GM19025 (cell line): Measurements from ENCODE around the gene SIK3.
"Not testable (repeated sequence)": the region's sequence is repeated elsewhere in the genome, so short reads cannot be mapped to it uniquely, and the experiment has no call there.

Source experiments
- ATAC-seq: cut with Tn5 transposase; IDR thresholded peaks from one replicate; pipeline ENCODE4 v1.9.1; 2021; ENCODE audit warnings: mild to moderate bottlenecking, low read depth, moderate library complexity; ENCODE audit not compliant: unreplicated experiment

Gene SIK3

DNA sequence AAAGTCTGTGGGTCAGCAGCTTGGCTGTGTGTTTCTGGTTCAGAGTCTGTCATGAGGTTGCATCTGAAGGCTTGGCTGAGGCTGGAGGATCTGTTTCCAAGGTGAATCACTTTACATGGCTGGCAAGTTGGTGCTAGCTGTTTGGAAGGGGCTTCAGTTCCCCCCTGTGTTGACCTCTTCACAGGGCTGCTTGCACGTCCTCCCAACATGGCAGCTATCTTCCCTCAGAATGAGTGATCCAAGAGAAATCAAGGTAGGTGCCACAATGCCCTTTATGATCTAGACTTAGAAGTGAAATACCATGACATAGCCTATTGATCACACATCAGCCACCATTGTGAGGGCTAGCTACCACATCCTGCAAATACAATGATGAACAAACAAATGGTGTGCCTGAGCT lies 285.1 kb downstream of the SIK3 start:
- ATAC-seq, result no peak

DNA sequence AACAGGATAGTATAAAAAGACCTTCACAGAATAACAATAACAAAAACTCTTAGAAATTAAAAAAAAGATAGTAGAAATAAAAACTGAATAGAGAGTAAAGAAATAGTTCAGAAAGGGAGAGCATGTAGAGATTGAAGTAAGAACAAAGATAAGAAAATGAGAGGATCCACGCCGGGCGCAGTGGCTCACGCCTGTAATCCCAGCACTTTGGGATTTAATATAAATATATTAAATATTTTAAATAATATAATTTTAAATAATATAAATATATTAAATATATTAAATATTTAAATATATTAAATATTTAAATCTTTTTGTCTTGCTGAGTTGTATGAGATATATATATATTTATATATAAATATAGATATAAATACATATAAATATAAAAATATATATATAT lies 286.1 kb downstream of the SIK3 start:
- no peak for ATAC-seq

DNA sequence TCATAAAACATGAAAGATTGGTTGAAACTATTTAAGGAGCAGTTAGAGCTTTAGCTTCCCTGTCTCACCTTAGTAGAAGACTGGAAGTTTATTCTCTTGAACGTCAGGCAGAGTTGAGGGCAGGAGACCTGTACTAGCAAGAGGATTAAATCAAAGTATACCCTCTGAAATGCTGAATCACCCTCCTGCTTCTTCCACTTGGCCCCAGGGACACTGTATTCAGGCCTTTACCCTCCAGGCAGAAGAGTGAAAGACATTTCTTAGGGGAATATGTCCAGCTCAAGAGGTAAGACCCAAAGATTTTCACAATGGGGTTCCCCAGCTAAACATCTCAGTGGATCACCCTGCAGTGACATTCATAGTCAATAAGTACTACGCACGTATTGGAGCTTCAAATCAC lies 287.0 kb downstream of the SIK3 start:
- no peak for ATAC-seq

DNA sequence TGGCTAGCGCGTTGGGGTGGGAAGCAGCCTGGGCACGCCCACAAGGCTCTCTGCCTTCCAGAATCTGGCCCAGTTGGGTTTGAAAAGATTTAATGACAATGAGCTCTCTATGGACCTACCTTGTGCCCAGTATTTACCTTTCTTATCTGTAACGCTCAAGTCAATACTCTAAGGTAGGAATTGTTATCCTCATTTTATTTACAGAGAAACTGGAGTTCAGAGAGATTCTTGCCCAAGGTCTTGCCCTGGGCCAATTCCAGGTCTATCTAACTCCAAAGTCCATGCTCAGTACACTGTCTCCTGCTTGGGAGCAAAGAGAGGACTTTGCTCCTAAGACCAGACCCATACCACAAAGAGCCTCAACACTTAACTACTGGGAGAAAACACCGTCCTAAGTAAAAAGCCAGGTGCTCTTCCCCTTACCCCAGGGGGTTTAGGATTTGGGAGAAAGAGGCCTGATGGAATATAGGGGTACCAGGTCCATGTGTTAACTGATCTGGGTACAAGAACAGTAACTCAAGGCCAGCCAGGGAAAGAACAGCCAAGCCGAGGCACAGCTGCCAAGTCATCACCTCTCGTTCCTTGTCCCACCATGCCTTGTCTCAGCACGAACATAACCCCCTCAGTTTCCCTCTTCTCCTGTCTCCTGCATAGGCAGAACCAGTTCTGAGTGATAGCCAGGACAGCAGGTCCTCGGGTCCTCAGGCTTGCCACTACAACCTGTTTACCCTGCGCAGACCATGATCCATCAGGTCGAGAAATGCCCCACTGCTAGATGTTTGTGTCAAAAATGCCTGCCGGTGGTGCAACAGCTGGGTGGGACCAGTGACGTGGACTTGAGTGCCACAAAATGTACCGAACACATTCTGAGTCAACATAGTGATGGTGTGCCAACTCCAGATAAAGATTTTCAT lies 289.7 kb downstream of the SIK3 start:
- ATAC-seq, result no peak

DNA sequence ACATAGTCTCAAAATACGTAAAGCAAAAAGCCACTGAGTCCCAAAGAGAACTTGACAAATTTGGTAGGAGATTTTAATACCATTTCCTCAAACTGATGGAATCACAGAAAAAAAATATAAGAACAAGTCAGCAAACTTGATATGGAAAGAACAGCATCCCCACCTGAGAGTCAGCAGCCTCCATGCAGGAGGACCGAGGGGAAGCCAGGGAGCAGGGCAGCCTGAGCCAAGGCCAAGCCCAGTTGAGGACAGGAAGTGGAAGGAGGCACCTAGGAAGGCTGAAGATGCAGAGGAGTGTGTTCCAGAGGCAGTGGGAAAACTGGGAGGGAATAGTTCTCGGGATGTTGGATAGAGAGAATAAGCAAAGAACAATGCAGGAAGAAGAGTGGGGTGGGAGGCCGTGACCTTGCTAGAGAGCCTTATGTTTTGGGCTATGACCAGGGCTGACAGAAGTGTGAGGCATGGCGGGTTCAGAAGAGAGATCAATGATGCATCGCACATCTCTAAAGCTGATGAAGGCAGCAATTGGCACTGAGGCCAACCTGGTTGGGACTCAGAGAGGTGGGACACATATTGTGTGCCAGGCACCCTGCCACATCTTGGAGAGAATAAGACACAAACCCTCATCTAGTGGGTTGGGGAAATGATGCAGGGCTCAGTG lies 290.5 kb downstream of the SIK3 start:
- no peak for ATAC-seq

DNA sequence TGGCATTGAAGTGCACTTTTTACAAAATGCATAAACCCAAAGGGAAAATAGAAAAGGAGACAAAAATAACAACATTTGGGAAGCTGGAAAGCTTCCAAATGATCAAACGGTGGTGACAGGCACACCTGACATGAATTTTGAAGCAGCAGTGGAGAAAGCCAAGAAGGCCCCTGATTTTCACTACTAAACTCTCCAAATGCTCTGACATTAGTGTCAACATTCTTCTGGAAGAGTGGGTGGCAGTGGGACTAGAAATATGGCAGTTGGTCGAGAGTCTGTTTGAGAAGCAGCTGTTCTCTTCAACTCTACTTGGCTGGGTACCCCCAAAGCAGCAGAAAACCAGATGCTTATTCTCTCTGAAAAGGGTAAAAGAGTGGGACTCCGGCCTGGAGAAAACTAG lies 294.2 kb downstream of the SIK3 start:
- ATAC-seq, result no peak

DNA sequence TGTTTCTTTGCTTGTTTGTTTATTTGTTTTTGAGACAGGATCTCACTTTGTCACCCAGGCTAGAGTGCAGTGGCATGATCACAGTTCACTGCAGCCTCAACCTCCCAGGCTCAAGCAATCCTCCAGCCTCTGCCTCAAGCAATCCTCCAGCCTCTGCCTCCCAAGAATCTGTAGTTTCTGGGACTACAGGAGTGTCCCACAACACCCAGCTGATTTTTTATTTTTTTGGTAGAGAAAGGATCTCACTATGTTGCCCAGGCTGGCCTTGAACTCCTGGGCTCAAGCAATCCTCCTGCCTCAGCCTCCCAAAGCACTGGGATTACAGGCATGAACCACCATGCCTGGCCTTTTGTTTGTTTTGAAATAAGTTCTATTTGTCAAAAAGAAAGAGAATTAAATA lies 296.6 kb downstream of the SIK3 start:
- not testable (repeated sequence) for ATAC-seq

DNA sequence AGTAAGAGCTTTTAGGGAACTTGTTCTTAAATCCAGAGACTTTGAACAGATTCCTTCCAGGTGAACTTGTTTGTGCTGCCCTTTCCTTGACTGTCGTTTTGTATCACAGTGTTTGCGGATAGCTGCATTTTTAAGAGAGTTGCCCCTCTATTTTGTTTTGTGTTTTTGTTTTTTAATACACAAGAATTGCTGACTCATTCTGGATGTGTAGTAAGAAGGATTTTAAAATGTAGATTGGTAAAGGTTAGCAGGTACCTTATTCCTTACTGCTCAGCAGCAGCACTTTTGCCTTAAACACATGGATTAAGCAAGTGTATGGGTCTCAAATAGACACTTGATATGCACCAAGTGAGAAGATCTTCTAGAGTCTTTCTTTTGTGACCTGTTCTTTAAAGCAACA lies 297.6 kb downstream of the SIK3 start:
- no peak for ATAC-seq

DNA sequence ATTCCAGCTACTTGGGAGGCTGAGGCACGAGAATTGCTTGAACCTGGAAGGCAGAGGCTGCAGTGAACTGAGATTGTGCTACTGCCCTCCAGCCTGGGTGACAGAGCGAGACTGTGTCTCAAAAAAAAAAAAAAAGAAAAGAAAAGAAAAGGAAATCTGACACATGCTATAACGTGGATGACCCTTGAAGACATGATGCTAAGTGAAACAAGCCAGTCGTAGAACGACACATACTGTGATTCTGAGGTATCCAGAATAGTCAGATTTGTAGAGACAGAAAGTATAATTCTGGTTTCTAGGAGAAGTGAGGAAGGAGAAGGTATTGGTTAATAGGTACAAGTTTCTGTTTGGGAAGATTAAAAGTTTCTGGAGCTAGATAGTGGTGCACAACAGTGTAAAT lies 299.9 kb downstream of the SIK3 start:
- no peak for ATAC-seq

DNA sequence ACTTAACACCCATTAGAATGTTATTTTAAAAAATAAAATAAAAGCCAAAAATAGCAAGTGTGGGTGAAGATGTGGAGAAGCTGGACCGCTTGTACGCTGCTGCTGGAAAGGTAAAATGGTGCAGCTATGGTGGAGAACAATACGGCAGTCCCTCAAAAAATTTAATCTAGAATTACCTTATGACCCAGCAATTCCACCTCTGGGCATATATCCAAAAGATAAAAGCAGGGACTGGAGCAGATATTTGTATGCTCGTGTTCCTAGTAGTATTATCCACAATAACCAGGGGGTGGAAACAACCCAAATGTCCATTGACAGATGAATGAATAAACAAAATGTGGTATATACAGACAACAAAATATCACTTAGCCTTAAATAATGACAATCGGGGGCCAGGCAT lies 300.4 kb downstream of the SIK3 start:
- ATAC-seq, result no peak

DNA sequence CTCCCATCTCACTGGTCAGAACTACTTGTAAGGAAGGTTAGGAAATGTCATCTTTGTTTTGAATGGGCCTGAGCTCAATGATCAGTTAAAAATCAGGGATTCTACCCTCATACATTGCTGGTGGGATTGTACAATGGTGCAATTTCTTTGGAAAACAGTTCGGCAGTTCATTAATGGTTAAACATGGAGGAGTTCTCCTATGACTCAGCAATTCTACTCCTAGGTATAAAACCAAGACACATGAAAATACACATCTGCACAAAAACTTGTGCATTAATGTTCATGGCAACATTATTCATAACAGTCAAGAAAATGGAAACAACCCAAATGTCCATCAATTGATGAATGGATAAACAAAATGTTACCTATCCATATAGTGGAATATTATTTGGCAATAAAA lies 301.7 kb downstream of the SIK3 start:
- ATAC-seq, result no peak

DNA sequence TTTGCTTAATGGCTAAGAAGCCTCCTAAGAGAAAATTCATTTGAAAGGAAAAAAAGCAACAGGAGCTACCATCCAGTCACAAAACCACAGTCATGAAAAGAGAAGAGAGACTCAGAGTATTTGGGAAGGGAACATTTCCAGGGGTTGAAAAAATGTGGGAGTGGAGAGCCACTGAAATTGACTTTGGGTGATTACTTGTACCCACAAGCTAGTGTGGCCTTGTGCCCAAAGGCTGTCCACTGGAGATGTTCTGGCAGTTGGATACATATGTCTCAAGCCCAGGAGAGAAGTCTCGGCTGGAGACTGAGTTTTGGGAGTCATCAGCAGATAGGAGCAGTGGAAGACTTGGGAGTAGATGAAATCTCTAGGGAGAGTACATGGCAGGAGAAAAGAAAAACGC lies 303.4 kb downstream of the SIK3 start:
- no peak for ATAC-seq

DNA sequence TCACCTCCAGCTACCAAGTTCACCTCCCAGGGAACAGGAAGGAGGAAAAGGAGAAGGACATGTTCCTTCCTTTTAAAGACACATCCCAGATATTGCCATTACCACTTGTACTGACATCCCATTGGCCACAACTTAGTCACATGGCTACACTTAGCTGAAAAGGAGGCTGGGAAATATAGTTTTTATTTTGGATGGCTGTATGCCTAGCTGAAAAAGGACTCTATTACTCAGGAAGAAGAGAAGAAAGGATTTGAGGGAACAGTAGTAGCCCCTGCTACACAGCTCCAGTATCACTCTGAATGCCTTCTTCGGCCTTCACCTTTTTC lies 304.5 kb downstream of the SIK3 start:
- no peak for ATAC-seq
